GM12864 (cell line): ENCODE data around the gene ORMDL2.

Experiments used
- DNase-seq: peaks from one replicate; pipeline ENCODE4 v3.0.0-alpha.2; 2011; ENCODE audit warnings: low read depth
- H3K4me3 ChIP-seq: 2 replicates; pipeline ENCODE4 v1.5.1; 2011; ENCODE audit warnings: mild to moderate bottlenecking, low read depth, low read length, control low read depth
- CTCF ChIP-seq: IDR thresholded peaks from 2 replicates; pipeline ENCODE4 v1.5.1; 2011; ENCODE audit warnings: low read depth, mild to moderate bottlenecking, moderate library complexity, low read length, control low read depth, inconsistent platforms; ENCODE audit errors: missing control alignments

ORMDL2 gene

GRCh38 chr12:55817345-55818139 lies at the start of gene ORMDL2, which contains the start of gene SARNP:
ORMDL2 (plus strand) TSS chr12:55818041; CDS start chr12:55819000, 959 bp downstream.
SARNP (minus strand) TSS chr12:55817724; CDS start chr12:55817701, 23 bp downstream.
- H3K4me3 ChIP-seq, result peak within 1 kb of the TSS; percentile 73
- peak; percentile 100 for DNase-seq
- no peak for TF ChIP-seq CTCF

- no peak for DNase-seq
- no peak for TF ChIP-seq CTCF
- H3K4me3 ChIP-seq, result no peak overlapping the region
Observed at GRCh38 chr12:55771736-55772135, 46.1 kb upstream of the ORMDL2 start.

- DNase-seq, result no peak
- no peak for TF ChIP-seq CTCF
- no peak overlapping the region for H3K4me3 ChIP-seq
Observed at GRCh38 chr12:55777856-55778255, 40.0 kb upstream of the ORMDL2 start.

- TF ChIP-seq CTCF, result no peak
- no peak for DNase-seq
- H3K4me3 ChIP-seq, result no peak overlapping the region
Observed at GRCh38 chr12:55780685-55781084, 37.2 kb upstream of the ORMDL2 start.

GRCh38 chr12:55788546-55788945 lies 29.3 kb upstream of the ORMDL2 start:
- DNase-seq, result no peak
- no peak for TF ChIP-seq CTCF
- H3K4me3 ChIP-seq, result no peak overlapping the region

GRCh38 chr12:55789171-55789570 lies 28.7 kb upstream of the ORMDL2 start:
- no peak overlapping the region for H3K4me3 ChIP-seq
- DNase-seq, result no peak
- TF ChIP-seq CTCF, result no peak

GRCh38 chr12:55789893-55790292 lies 27.9 kb upstream of the ORMDL2 start:
- TF ChIP-seq CTCF, result no peak
- no peak for DNase-seq
- H3K4me3 ChIP-seq, result no peak overlapping the region
